CD4-positive, alpha-beta T cell treated with Interleukin-21 for 1 hour (primary cell): ENCODE measurements around the gene REL.
"Not testable (repeated sequence)": the region's sequence is repeated elsewhere in the genome, so short reads cannot be mapped to it uniquely, and the experiment has no call there.

Source experiments
- DNase-seq: peaks from one replicate; pipeline ENCODE4 v3.0.0-alpha.2; 2020

Gene REL

DNA sequence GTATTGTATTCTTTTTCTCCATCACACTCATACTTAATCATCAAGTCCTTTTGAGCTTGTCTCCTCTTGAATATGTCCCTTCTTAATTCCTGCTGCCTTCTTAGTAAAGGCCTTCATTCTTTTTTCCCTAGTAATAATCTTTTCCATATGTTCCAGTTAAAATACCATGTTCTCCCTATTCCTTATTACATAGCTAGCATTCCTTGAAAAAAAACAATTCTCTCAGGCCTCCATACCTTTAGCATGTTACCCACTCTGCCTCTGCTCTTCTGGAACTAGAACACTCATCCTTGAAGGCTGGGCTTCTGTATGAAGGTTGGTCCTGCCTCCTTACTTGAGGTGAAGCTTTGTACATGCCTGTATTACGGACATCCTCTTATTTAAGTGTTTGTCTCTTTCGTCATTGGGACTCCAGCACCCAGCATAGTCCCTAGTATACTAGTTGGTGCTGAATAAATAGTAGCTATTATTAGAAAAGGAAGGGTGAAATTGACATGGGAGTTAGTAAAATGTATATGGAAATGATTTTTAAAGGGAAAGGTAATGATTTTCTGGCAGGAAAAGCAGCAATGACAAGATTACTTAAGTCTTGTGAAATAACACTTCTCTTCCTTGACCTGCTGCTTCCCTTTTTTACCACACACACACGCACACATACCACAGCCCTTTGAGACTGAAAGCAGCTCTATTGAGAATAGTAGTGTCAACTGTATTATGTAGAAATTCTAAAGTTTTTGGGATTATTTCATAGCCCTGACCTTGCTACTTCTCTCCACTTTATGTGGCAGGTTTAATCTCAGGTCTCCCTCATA lies 45.6 kb downstream of the REL start:
- no peak for DNase-seq

- DNase-seq: not testable (repeated sequence)
These were observed 50.7 kb downstream of the REL start for GRCh38 chr2:60932061-60932460.

- no peak for DNase-seq
These were observed 51.6 kb downstream of the REL start for GRCh38 chr2:60932954-60933353.

- no peak for DNase-seq
These were observed 52.9 kb downstream of the REL start for GRCh38 chr2:60934165-60934722.

DNA sequence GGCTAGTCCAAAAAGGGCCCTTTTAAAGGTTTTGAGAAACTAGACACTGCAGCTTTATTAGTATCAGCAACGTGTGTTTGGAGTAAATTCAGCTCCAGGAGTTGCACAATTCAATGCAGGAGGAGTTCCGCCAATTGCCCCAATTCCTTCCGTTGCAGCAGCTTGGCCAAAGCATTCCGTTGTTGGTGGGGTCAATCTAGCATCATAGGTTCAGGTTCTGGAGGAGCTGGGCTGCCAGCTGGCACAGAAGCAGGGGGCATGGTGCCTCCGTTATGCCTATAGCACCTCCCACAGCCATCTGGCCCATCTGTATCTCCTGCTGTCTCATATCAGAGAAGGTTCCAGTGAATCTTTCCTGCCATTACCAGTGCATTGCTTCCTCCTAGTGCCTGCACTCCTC lies 55.4 kb downstream of the REL start:
- no peak for DNase-seq

GRCh38 chr2:60938301-60938700 lies 56.9 kb downstream of the REL start:
- no peak for DNase-seq

GRCh38 chr2:60939622-60940021 lies 58.2 kb downstream of the REL start:
- no peak for DNase-seq

DNA sequence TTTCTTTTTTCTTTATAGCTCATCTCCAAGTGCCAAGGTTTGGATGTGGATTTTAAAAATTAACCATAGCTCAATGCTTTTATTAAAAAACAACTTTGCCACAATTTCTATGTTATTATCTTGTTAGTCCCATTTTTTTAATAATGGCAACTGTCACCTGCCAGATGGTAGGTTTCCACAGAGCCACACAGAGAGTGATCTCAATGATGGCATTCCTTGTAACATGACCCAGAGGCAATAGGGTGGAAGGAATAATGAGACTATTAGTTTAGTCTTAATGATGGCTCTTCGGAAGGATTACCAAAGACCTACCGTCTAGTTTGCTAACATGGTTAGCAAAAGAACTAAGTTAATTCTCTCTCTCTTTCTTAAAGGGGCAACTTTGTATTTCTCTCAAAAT lies 64.0 kb downstream of the REL start:
- DNase-seq: no peak

DNA sequence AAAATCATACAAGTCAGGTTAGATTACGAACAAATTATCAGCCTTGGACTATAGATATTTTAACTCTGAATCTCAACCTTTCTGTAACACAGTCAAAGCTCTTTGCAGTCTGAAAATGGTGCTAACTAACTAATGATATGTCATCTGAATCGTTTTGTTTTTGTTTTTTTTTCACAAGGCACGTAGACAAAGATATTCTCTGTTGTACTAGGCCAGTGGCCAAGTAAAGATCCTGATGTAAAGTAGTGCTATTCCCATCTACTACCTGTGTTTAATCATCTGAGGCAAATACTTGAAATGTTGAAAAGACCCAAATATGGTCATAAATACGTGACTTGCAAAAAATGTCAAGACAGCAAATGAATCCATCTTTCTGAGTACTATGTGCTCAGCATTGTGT lies 65.7 kb downstream of the REL start:
- no peak for DNase-seq

GRCh38 chr2:60948161-60948560 lies 66.8 kb downstream of the REL start:
- no peak for DNase-seq

DNA sequence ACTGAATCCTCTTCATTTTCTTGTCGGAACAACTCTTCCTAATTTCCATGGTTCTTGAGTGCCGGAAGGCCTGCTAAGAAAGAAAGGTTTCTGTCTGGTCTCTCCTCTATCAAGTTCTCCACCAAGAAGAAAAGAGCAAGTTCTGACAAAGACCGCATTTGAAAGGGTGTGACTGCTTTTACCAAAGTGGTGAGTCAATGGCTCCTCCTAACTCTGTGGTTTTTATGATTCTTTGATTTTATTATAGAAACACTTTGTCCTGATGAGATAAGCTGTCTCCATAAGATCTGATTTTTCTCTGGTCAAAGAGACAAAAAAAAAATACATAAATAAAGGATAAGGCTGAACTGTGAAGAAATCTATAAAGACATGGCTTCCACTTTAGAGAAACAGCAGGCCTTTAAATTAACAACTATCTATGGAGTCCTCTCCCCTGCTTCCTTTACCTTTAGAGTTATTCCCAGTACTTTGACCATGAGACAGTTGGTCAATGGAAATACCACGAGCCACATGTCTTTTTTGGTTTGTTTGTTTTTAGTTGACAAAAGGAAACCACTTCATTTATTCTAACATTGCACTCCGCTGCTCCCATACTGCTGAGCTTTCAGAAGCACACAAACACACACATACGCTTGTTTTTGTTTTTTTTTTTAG lies 67.7 kb downstream of the REL start:
- DNase-seq: peak; percentile 29

- DNase-seq: peak; percentile 58
These were observed 72.8 kb downstream of the REL start for GRCh38 chr2:60954139-60954538.

- no peak for DNase-seq
These were observed 75.8 kb downstream of the REL start for GRCh38 chr2:60957224-60957623.

- no peak for DNase-seq
These were observed 76.3 kb downstream of the REL start for GRCh38 chr2:60957643-60958042.

DNA sequence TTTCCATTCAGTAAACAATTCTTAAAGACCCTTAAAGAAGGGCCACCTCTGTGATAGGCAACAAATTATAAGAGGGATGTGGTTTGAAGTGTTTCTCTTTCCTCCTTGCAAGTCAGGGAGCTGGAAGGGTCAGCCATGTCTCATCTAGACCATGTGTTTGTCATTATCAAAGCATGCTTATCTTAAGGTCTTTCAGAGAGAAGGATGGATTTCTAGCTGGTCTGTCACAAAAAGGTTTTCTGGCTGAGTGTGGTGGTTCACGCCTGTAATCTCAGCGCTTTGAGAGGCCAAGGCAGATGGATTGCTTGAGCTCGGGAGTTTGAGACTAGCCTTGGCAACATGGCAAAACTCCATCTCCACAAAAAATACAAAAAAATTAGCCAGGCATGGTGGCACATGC lies 77.0 kb downstream of the REL start:
- no peak for DNase-seq

- DNase-seq: no peak
These were observed 77.4 kb downstream of the REL start for GRCh38 chr2:60958800-60959199.

- no peak for DNase-seq
These were observed 78.1 kb downstream of the REL start for GRCh38 chr2:60959501-60959900.

DNA sequence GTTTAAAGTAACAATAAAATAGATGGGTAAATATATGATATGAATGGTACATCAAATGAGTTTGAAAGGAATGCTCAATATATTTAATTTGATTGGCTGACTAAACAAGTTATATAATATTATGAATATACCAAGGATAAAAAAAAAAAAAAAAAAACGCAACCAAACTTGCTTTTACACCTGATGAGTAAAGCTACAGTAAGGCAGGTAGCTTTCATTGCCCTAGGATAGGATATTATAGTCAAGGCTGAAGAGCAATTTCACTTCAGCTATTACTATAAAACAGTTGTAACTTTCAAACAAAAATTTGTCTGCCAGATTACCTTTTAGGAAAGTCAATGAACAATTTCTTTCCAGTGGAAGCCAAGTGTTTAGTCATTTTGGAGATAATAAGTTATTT lies 79.3 kb downstream of the REL start:
- DNase-seq: no peak

DNA sequence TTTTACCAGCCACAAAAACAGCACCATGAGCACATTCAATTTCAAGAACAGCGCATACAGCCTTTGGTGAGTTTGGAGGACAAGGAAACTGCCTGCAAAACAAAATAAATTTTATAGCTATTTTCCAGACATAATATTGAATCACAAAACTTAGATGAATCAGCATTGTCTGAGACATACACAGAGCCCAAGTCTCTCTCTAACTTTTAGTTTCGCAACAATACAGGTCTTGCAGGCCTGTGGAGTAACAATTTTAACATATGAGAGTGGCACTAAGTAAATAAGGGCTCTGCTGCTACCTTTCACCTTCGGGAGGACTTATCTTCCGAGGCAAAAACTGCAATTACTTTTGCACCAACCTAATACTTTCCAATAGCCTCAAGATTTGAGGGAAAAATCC lies 80.1 kb downstream of the REL start:
- no peak for DNase-seq

DNA sequence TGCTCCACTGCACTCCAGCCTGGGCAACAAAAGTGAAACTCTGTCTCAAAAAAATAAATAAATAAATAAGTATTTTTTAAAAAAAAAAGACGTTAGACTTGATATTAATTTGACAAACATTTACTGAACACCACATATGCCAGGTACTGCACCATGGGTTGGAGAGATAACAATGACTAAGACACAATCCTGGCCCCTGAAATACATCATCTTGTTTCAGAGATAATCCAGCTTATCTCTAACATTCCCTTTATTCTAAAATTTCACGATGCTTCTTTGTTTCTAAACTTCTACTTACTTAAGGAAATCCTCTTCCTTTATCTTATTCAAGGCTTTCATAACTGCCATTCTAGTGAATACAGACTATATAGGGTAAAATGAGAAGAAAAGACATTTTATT lies 81.2 kb downstream of the REL start:
- no peak for DNase-seq

DNA sequence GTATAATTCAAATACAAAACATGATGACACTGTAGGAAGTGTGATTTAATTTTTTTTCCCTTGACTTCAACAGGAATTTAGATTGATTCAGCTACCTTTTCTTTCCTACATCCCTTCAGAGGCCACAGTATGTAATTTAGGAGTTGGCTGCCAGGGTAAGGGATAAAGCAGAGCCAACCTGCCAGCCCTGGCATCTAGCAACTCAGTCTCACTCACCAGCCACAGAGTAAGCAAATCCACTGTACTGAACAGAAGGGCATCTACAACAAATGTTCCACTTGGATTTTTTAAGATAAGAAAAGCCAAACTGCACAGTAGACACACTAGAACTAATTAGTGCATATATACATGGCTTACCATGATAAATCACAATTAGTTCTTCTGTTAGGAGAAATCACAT lies 81.8 kb downstream of the REL start:
- DNase-seq: no peak

DNA sequence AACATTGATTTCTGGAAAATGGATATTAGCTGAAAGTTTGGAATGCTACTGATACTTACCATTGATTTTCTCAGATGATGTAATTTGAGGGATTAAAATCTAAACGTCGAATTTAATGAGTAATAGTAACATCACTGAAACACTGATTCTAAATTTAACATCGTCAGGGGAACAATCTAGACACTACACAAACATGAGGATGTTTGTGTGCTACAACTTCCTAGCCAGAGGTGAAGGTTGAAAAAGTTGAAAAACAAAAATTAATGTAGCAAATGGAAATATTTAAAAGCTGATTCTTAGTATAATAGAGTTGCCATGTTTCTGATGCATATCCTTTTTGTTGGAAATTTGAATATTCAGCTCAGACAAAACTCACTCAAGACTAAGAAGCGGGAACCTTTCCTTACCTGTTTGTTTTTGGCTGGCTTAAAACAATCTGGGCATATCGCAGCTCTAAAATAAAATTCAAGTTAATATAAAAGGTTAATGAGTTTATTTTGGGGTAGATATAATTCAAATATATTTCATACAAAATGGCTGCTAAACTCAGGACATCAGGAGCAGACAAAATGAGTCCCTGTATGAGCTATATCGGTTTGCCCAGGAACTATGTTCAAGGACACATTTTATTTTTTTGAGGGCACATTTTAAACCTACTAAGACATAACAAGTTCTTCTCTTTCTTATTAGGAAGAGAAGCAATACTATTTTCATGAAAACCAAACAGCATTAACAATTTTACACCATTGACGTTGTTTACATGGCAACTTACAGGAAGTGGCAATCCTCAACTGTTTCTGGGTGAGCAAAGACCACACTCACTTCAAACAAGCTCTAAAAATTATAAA lies 83.5 kb downstream of the REL start:
- DNase-seq: peak; percentile 66

GRCh38 chr2:60965499-60965785 lies 84.1 kb downstream of the REL start:
- no peak for DNase-seq
